Kidney (tissue), 14 donors: Measurements from ENCODE around the gene USP3. TPM values are rescaled to one million over a fixed set of nuclear protein-coding genes. Genes with fewer than 3 reads are reported as not detected.

ENCODE experiments used
- DNase-seq, 5 donors: peaks; one replicate each; pipeline ENCODE4 v3.0.0-alpha.2; 2013 to 2020
- FAIRE-seq: peaks from 2 replicates; lab custom pipeline; 2012; peaks lifted over from hg19 to GRCh38; lab: Jason Lieb, UNC
- H3K27ac ChIP-seq, 2 donors: one replicate each; pipeline ENCODE4 v1.7.0; 2013; ENCODE audit warnings: low read depth in 2 of 2, low read length in 2 of 2, inconsistent platforms in 1 of 2
- H3K27me3 ChIP-seq: one replicate; pipeline ENCODE4 v1.7.1; 2013; ENCODE audit warnings: low read length, inconsistent platforms; ENCODE audit not compliant: control insufficient read depth, insufficient read depth
- H3K36me3 ChIP-seq, 3 donors: one replicate each; pipeline versions ENCODE4 v1.7.0 to v1.7.1; 2013; ENCODE audit warnings: low read length in 3 of 3, control low read depth in 1 of 3, inconsistent platforms in 1 of 3; ENCODE audit not compliant: insufficient read depth in 3 of 3, control insufficient read depth in 2 of 3
- H3K4me1 ChIP-seq, 3 donors: one replicate each; pipeline versions ENCODE4 v1.7.0 to v1.7.1; 2013; ENCODE audit warnings: low read length in 3 of 3, inconsistent platforms in 1 of 3, low read depth in 1 of 3; ENCODE audit not compliant: control insufficient read depth in 2 of 3, insufficient read depth in 2 of 3
- H3K4me3 ChIP-seq, 3 donors: one replicate each; pipeline versions ENCODE4 v1.7.0 to v1.8.1; 2013; ENCODE audit warnings: low read length in 3 of 3, control low read depth in 1 of 3, inconsistent platforms in 1 of 3
- H3K9ac ChIP-seq, 3 donors: one replicate each; pipeline versions ENCODE4 v1.7.0 to v1.7.1; 2013; ENCODE audit warnings: low read length in 3 of 3, control low read depth in 1 of 3, inconsistent platforms in 1 of 3
- H3K9me3 ChIP-seq, 3 donors: one replicate each; pipeline versions ENCODE4 v1.7.0 to v1.7.1; 2013; ENCODE audit warnings: low read length in 3 of 3, control low read depth in 1 of 3, inconsistent platforms in 1 of 3; ENCODE audit not compliant: control insufficient read depth in 2 of 3, insufficient read depth in 1 of 3
- CTCF ChIP-seq: IDR thresholded peaks from 3 replicates; pipeline ENCODE4 v1.5.1; 2012; ENCODE audit warnings: mild to moderate bottlenecking, moderate library complexity, borderline replicate concordance; ENCODE audit not compliant: insufficient read depth; ENCODE audit errors: extremely low read depth
- intact Hi-C: fragments of 100-400 bp; cut with DNase I; formaldehyde crosslinking; loops from one replicate; pipeline ENCODE4 v1.11.1; 2022
- polyA plus RNA-seq: library from polyadenylated mRNA; stranded (reverse); fragments of 350-450 nt; fragmentation: Illumina TruSeq; extraction: RNeasy Lipid Tissue Mini Kit (QIAGEN cat#74804); gene quantifications from one replicate; pipeline ENCODE4 v1.2.3, GENCODE V29; 2014; ENCODE audit warnings: low read depth, low replicate concordance; ENCODE audit not compliant: insufficient read depth
- total RNA-seq: library from RNA; stranded (reverse); fragmentation: NEBNext Ultra II Directional; extraction: Animal tissue kit (Norgen Biotek cat#: 25700); gene quantifications from one replicate; pipeline ENCODE4 v1.2.1, GENCODE V29; 2021
- donor health status: control.
- donor health status: control.
- donor health status: control.
- donor health status: control.
- donor health status: control.
- donor health status: DM: yes; HTN: yes; CAD: no.
- donor health status: Normal renal cell carcinoma (clear cell type).

Gene USP3
- total and polyA plus RNA-seq, 2 donors from 2014 or later: 25.2 to 72.5 TPM

DNA sequence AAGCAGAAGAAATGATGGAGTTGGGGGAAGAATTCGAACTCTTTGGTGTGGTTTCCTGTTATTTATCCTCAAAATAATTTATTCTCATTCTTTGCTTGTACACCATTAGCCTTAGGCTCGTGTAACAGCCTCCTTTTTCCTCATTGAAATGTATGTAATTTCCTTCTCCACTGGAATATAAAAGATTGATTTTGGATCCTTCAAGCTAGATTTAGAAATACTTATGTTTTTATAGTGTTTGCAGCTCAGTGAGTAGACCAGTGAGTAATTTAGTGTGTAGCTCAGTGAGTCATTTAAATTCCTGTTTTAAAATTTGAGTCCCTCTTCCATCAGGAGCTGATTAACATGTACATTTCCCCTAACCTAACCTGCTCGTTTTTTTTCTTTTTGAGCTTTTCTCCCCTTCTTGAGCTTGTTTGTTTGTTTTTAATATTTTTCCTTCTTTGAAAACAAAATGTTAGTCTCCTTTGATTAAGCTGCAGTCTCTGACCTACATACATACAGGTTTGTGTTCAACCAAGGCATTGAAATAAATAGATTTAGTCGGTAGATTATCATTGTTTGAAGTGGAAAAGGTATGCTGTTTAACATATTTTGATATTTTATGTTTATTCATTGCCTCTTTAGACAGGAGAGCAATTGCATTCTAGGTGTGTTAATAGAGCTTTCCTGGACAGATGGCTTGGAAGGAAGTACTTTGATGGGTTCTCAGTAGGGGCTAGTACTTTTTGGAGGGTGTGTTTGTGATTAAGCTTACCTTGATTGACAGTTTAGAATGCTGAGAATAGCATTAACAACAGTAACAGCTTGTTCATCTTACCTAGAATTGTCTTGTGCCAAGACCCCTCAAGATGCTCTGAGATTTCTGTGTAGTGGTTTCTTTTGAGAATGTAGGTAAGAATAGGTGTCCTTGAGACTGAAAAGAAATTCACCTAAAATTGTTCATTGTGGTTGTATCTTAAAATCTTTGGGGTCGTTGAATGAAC is 5.9 kb downstream of the USP3 start:
- intact Hi-C loops: no loop called here
- no peaks in the 10 kb centered on the region for H3K36me3 ChIP-seq
- no peaks in the 10 kb centered on the region for H3K27me3 ChIP-seq
- FAIRE-seq (no peak), DNase-seq (no peak)
- H3K4me1 ChIP-seq: peaks cover 3 to 15% (median 14%) of the 10 kb centered on the region in 3 donors
- no peak overlapping the region for H3K27ac ChIP-seq
- no peak for TF ChIP-seq CTCF
- no peaks in the 10 kb centered on the region for H3K9me3 ChIP-seq
- H3K9ac ChIP-seq: peak overlapping the region in 1 of 3 donors; percentile 13
- no peak overlapping the region for H3K4me3 ChIP-seq

DNA sequence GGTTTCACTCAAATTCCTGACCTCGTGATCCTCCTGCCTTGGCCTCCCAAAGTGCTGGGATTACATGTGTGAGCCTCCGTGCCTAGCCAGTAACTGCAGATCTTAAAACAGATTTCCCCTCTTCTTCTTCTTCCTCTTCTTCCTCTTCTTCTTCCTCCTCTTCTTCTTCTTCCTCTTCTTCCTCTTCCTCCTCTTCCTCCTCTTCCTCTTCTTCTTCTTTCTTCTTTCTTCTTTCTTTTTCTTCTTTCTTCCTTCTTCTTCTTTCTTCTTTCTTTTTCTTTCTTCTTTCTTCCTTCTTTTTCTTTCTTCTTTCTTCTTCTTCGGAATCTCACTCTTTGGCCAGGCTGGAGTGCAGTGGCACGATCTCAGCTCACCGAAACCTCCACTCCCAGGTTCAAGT is 7.8 kb downstream of the USP3 start:
- Histone ChIP-seq H3K27ac (no peak overlapping the region), H3K36me3 (no peaks in the 10 kb centered on the region), H3K27me3 (no peaks in the 10 kb centered on the region), H3K9me3 (no peaks in the 10 kb centered on the region), H3K4me3 (no peak overlapping the region), H3K9ac (no peak overlapping the region), H3K4me1 (peaks cover 3 to 16% (median 8%) of the 10 kb centered on the region in 3 donors)
- intact Hi-C loops: no loop called here
- no peak for DNase-seq
- no peak for FAIRE-seq
- TF ChIP-seq CTCF: no peak

DNA sequence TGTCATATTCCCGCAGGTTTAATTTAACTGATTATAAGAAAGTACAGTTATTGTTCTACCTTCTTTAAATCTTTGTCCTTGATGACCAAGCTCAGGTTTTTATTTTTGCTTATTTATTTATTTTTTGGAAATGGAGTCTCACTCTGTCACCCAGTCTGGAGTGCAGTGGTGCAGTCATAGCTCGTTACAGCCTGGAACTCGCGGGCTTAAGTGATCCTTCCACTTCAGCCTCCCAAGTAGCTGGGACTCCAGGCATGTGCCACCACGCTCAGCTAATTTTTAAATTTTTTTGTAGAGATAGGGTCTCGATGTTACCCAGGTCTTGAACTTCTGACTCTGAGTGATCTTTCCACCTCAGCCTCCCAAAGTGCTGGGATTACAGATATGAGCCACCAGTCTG is 8.9 kb downstream of the USP3 start:
- no peaks in the 10 kb centered on the region for H3K9me3 ChIP-seq
- H3K4me3 ChIP-seq: no peak overlapping the region
- intact Hi-C loops: no loop called here
- no peak for TF ChIP-seq CTCF
- no peak overlapping the region for H3K27ac ChIP-seq
- H3K27me3 ChIP-seq: no peaks in the 10 kb centered on the region
- no peak overlapping the region for H3K9ac ChIP-seq
- DNase-seq: no peak
- H3K4me1 ChIP-seq: peaks cover 3 to 23% (median 11%) of the 10 kb centered on the region in 3 donors
- no peak for FAIRE-seq
- no peaks in the 10 kb centered on the region for H3K36me3 ChIP-seq
